HepG2 (cell line): Measurements from ENCODE around the gene GRB10.

ENCODE experiments used
- CENPX ChIP-seq: sonication (generic); formaldehyde crosslinking; IDR thresholded peaks from 2 replicates; pipeline ENCODE4 v1.9.0; 2021; ENCODE audit warnings: mild to moderate bottlenecking, missing genetic modification reagents, moderate library complexity
- MXI1 ChIP-seq: IDR thresholded peaks from 3 replicates; pipeline ENCODE4 v1.6.1; 2012; ENCODE audit warnings: low read depth, low read length, inconsistent platforms, borderline replicate concordance
- ZNF235 ChIP-seq: sonication (generic); formaldehyde crosslinking; IDR thresholded peaks from 2 replicates; pipeline ENCODE4 v1.8.1; 2023; ENCODE audit warnings: mild to moderate bottlenecking, missing genetic modification reagents, borderline replicate concordance
- ZNF274 ChIP-seq: sonication (generic); formaldehyde crosslinking; IDR thresholded peaks from 2 replicates; pipeline ENCODE4 v1.5.1; 2020; ENCODE audit warnings: mild to moderate bottlenecking, missing genetic modification reagents

DNA sequence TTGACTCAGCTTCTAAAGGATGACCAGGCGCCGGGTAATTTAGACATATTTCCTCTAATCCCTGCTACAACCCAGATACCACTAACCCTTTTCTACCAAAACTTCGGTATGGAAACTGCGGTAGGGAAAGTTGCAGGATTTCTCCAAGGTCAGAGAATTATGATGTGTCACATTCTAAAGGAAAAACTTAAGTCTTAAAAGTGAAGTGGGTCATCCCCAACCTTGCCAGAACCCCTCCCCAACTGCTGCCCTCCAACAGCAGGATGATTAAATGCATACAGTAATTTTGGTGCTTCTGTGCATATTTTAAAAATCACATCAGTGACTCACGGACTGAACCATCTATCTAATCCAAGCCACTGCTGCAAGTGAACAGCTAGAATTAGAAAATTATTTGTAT is 52.7 kb downstream of the GRB10 start:
- no peak for TF ChIP-seq ZNF274 (CRISPR knock-in tag)
- TF ChIP-seq ZNF235 = no peak
- TF ChIP-seq CENPX (CRISPR knock-in tag) = no peak
- no peak for TF ChIP-seq MXI1
